Liver (tissue), 9 donors: ENCODE results near the gene TRHDE. TPM values are rescaled to one million over a fixed set of nuclear protein-coding genes. Genes with fewer than 3 reads are reported as not detected.

ENCODE experiments used
- DNase-seq: peaks from one replicate; pipeline ENCODE4 v3.0.0-alpha.2; 2017; ENCODE audit warnings: low spot score
- H3K27ac ChIP-seq, 2 donors: one replicate each; pipeline ENCODE4 v1.7.0; 2013; ENCODE audit warnings: inconsistent platforms in 2 of 2, low read length in 2 of 2, control low read depth in 1 of 2, low read depth in 1 of 2, mild to moderate bottlenecking in 1 of 2
- H3K27me3 ChIP-seq, 4 donors: one replicate each; pipeline versions ENCODE4 v1.6.1 to v1.7.0; 2013; ENCODE audit warnings: low read length in 3 of 4, inconsistent platforms in 1 of 4, mild to moderate bottlenecking in 1 of 4, moderate library complexity in 1 of 4; ENCODE audit not compliant: control insufficient read depth in 4 of 4, insufficient read depth in 4 of 4
- H3K36me3 ChIP-seq, 4 donors: one replicate each; pipeline versions ENCODE4 v1.6.1 to v1.7.0; 2013; ENCODE audit warnings: low read length in 3 of 4, mild to moderate bottlenecking in 3 of 4, low read depth in 1 of 4, moderate library complexity in 1 of 4; ENCODE audit not compliant: control insufficient read depth in 4 of 4, insufficient read depth in 3 of 4
- H3K4me1 ChIP-seq, 4 donors: one replicate each; pipeline versions ENCODE4 v1.6.1 to v1.7.0; 2013; ENCODE audit warnings: low read length in 3 of 4, mild to moderate bottlenecking in 3 of 4, moderate library complexity in 1 of 4; ENCODE audit not compliant: control insufficient read depth in 4 of 4, insufficient read depth in 4 of 4
- H3K4me3 ChIP-seq, 3 donors: one replicate each; pipeline versions ENCODE4 v1.6.1 to v1.7.0; 2013; ENCODE audit warnings: low read length in 3 of 3, control low read depth in 1 of 3, low read depth in 1 of 3, mild to moderate bottlenecking in 1 of 3
- H3K9ac ChIP-seq, 2 donors: one replicate each; pipeline ENCODE4 v1.7.0; 2013; ENCODE audit warnings: low read length in 2 of 2, mild to moderate bottlenecking in 2 of 2, moderate library complexity in 2 of 2, control low read depth in 1 of 2, low read depth in 1 of 2
- H3K9me3 ChIP-seq, 4 donors: one replicate each; pipeline versions ENCODE4 v1.6.1 to v1.7.0; 2013; ENCODE audit warnings: low read length in 3 of 4; ENCODE audit not compliant: control insufficient read depth in 4 of 4
- EGR1 ChIP-seq, 2 donors: IDR thresholded peaks; 2 replicates each; pipeline ENCODE4 v1.6.1; 2016 to 2018; ENCODE audit warnings: antibody characterized with exemption in 2 of 2, low read depth in 2 of 2
- FOXA1 ChIP-seq: IDR thresholded peaks from 2 replicates; pipeline ENCODE4 v1.6.1; 2016; ENCODE audit warnings: antibody characterized with exemption
- FOXA2 ChIP-seq: IDR thresholded peaks from 2 replicates; pipeline ENCODE4 v1.6.1; 2016; ENCODE audit warnings: antibody characterized with exemption
- GABPA ChIP-seq, 2 donors: IDR thresholded peaks in 1 of 2; conservative IDR thresholded peaks in 1 of 2; 2 replicates each; pipeline ENCODE4 v1.6.1; 2016; ENCODE audit warnings: antibody characterized with exemption in 2 of 2, mild to moderate bottlenecking in 1 of 2, moderate library complexity in 1 of 2
- HNF4A ChIP-seq, 2 donors: conservative IDR thresholded peaks; 2 replicates each; pipeline ENCODE4 v1.6.1; 2016; ENCODE audit warnings: antibody characterized with exemption in 2 of 2, mild to moderate bottlenecking in 2 of 2
- HNF4G ChIP-seq: IDR thresholded peaks from 2 replicates; pipeline ENCODE4 v1.6.1; 2016; ENCODE audit warnings: antibody characterized with exemption
- JUND ChIP-seq, 2 donors: IDR thresholded peaks; 2 replicates each; pipeline ENCODE4 v1.6.1; 2016; ENCODE audit warnings: antibody characterized with exemption in 2 of 2
- NR2F2 ChIP-seq: IDR thresholded peaks from 2 replicates; pipeline ENCODE4 v1.6.1; 2016; ENCODE audit warnings: antibody characterized with exemption
- RXRA ChIP-seq, 2 donors: IDR thresholded peaks; 2 replicates each; pipeline ENCODE4 v1.6.1; 2017 to 2018; ENCODE audit warnings: antibody characterized with exemption in 2 of 2, mild to moderate bottlenecking in 1 of 2
- SP1 ChIP-seq: IDR thresholded peaks from 2 replicates; pipeline ENCODE4 v1.6.1; 2018; ENCODE audit warnings: antibody characterized with exemption, mild to moderate bottlenecking
- TAF1 ChIP-seq: conservative IDR thresholded peaks from 2 replicates; pipeline ENCODE4 v1.6.1; 2016; ENCODE audit warnings: antibody characterized with exemption, mild to moderate bottlenecking
- YY1 ChIP-seq: IDR thresholded peaks from 2 replicates; pipeline ENCODE4 v1.6.1; 2016; ENCODE audit warnings: antibody characterized with exemption, mild to moderate bottlenecking
- WGBS: extraction: QIAGEN DNeasy Blood & Tissue Kit; methylation state at CpG from one replicate; pipeline ENCODE4 v1.1.7; 2013; 5-methylcytosine and 5-hydroxymethylcytosine counted together
- polyA plus RNA-seq, 2 donors: library from polyadenylated mRNA; stranded (reverse) in 1 of 2; unstranded in 1 of 2; fragments of 200-250 nt in 1 of 2; fragments of >200 nt in 1 of 2; fragmentation: Nextera tagmentation in 1 of 2; extraction: Ambion mirVana in 1 of 2; gene quantifications; one replicate each; pipeline versions ENCODE4 v1.2.1 to v1.2.3, GENCODE V29; 2013 to 2015
- total RNA-seq, 2 donors: library from RNA; depleted of rRNA; stranded (reverse); fragments of >200 nt; gene quantifications; one replicate each; pipeline ENCODE4 v1.2.3, GENCODE V29; 2014
- TF ChIP-seq, protein P1 (sequence below): IDR thresholded peaks from 2 replicates; pipeline ENCODE4 v1.6.1; 2016; ENCODE audit warnings: antibody characterized with exemption, mild to moderate bottlenecking
- TF ChIP-seq, protein P2 (sequence below): IDR thresholded peaks from 2 replicates; pipeline ENCODE4 v1.6.1; 2016; ENCODE audit warnings: antibody characterized with exemption
- TF ChIP-seq, protein P3 (sequence below): IDR thresholded peaks from 2 replicates; pipeline ENCODE4 v1.6.1; 2016; ENCODE audit warnings: antibody characterized with exemption
- TF ChIP-seq, protein P4 (sequence below): fragments of 150-350 bp; IDR thresholded peaks from 2 replicates; pipeline ENCODE4 v1.5.1; 2017; ENCODE audit warnings: improper control_type of control experiment, low read depth, low read length; ENCODE audit not compliant: missing input control
- TF ChIP-seq, protein P5 (sequence below): IDR thresholded peaks from 2 replicates; pipeline ENCODE4 v1.6.1; 2016; ENCODE audit warnings: antibody characterized with exemption
- donor health status: healthy.
- donor health status: healthy.
- donor health status: healthy.
- donor health status: healthy.
- donor health status: healthy.

Gene TRHDE
- total and polyA plus RNA-seq, 4 donors, result 0.05 to 0.17 (median 0.14) TPM; not detected in 1

DNA sequence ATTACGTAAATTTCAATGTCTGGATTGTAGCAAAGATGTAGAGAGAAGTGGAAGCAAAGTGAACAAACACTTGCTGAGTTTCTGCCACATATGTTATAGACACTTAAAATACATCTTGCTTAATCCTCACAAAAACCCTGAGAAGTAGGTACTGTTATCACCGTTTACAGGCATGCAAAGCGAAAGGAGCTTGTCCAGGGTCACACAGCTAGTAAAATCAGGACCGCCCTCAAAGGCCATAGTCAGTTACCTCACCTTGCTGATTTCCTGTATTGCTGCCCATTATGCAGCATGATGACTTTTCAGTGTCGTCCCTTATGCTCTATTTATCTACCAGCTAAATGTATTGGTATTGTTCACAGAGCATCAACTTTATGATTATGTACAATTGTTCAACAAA lies 39.8 kb downstream of the TRHDE start:
- no peaks in the 10 kb centered on the region for H3K27me3 ChIP-seq
- no peak overlapping the region for H3K4me3 ChIP-seq
- DNase-seq, result no peak
- TF ChIP-seq RXRA (IDR thresholded peaks at IDR 0.05) (no peak), JUND (IDR thresholded peaks at IDR 0.05) (no peak), EGR1 (IDR thresholded peaks at IDR 0.05; ENCODE audit: low read depth in 2 of 2) (no peak), GABPA (IDR thresholded peaks at IDR 0.05 in 1 of 2, conservative IDR thresholded peaks at IDR 0.05 in 1 of 2) (no peak)
- TF ChIP-seq, protein P1, sequence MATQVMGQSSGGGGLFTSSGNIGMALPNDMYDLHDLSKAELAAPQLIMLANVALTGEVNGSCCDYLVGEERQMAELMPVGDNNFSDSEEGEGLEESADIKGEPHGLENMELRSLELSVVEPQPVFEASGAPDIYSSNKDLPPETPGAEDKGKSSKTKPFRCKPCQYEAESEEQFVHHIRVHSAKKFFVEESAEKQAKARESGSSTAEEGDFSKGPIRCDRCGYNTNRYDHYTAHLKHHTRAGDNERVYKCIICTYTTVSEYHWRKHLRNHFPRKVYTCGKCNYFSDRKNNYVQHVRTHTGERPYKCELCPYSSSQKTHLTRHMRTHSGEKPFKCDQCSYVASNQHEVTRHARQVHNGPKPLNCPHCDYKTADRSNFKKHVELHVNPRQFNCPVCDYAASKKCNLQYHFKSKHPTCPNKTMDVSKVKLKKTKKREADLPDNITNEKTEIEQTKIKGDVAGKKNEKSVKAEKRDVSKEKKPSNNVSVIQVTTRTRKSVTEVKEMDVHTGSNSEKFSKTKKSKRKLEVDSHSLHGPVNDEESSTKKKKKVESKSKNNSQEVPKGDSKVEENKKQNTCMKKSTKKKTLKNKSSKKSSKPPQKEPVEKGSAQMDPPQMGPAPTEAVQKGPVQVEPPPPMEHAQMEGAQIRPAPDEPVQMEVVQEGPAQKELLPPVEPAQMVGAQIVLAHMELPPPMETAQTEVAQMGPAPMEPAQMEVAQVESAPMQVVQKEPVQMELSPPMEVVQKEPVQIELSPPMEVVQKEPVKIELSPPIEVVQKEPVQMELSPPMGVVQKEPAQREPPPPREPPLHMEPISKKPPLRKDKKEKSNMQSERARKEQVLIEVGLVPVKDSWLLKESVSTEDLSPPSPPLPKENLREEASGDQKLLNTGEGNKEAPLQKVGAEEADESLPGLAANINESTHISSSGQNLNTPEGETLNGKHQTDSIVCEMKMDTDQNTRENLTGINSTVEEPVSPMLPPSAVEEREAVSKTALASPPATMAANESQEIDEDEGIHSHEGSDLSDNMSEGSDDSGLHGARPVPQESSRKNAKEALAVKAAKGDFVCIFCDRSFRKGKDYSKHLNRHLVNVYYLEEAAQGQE, result no peak
- TF ChIP-seq, protein P2, sequence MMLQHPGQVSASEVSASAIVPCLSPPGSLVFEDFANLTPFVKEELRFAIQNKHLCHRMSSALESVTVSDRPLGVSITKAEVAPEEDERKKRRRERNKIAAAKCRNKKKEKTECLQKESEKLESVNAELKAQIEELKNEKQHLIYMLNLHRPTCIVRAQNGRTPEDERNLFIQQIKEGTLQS, result no peak
- no peaks in the 10 kb centered on the region for H3K4me1 ChIP-seq
- 77% methylated on average over 5 of the region's 5 CpGs for WGBS
- H3K36me3 ChIP-seq, result no peaks in the 10 kb centered on the region
- H3K27ac ChIP-seq, result no peak overlapping the region
- no peak overlapping the region for H3K9ac ChIP-seq
- H3K9me3 ChIP-seq, result no peaks in the 10 kb centered on the region

DNA sequence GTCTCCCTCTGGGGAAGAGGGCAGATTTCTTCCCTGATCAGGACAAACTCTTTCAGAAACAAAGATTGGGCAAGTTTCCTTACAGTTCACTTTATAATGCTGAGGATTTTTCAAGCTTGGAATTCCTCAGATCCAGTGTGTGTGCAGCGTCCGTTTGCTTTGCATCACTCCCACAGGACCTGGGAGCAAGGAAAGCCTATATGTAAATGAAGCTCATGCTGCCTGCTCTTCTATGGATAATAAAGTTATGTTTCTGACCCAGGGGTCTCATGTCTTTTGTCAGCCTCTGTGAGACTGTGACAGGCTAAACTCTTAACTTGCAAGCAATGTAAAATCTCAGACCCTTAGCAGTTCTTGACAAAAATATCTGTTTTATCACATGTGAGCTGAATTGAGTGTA lies 41.6 kb downstream of the TRHDE start:
- Histone ChIP-seq H3K4me3 (no peak overlapping the region), H3K9me3 (no peaks in the 10 kb centered on the region), H3K27me3 (no peaks in the 10 kb centered on the region), H3K27ac (no peak overlapping the region), H3K9ac (no peak overlapping the region), H3K36me3 (no peaks in the 10 kb centered on the region), H3K4me1 (no peaks in the 10 kb centered on the region)
- WGBS, result 38% methylated on average over 2 of the region's 2 CpGs
- TF ChIP-seq RXRA (IDR thresholded peaks at IDR 0.05), result no peak
- no peak for TF ChIP-seq JUND (IDR thresholded peaks at IDR 0.05)
- TF ChIP-seq, protein P3, sequence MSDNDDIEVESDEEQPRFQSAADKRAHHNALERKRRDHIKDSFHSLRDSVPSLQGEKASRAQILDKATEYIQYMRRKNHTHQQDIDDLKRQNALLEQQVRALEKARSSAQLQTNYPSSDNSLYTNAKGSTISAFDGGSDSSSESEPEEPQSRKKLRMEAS, result no peak
- TF ChIP-seq, protein P2, result no peak
- TF ChIP-seq, protein P1, result no peak
- TF ChIP-seq, protein P4, sequence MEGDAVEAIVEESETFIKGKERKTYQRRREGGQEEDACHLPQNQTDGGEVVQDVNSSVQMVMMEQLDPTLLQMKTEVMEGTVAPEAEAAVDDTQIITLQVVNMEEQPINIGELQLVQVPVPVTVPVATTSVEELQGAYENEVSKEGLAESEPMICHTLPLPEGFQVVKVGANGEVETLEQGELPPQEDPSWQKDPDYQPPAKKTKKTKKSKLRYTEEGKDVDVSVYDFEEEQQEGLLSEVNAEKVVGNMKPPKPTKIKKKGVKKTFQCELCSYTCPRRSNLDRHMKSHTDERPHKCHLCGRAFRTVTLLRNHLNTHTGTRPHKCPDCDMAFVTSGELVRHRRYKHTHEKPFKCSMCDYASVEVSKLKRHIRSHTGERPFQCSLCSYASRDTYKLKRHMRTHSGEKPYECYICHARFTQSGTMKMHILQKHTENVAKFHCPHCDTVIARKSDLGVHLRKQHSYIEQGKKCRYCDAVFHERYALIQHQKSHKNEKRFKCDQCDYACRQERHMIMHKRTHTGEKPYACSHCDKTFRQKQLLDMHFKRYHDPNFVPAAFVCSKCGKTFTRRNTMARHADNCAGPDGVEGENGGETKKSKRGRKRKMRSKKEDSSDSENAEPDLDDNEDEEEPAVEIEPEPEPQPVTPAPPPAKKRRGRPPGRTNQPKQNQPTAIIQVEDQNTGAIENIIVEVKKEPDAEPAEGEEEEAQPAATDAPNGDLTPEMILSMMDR, result no peak
- no peak for TF ChIP-seq SP1
- no peak for TF ChIP-seq FOXA1
- no peak for TF ChIP-seq NR2F2
- TF ChIP-seq EGR1 (IDR thresholded peaks at IDR 0.05; ENCODE audit: low read depth in 2 of 2), result no peak
- TF ChIP-seq FOXA2, result no peak
- TF ChIP-seq, protein P5, sequence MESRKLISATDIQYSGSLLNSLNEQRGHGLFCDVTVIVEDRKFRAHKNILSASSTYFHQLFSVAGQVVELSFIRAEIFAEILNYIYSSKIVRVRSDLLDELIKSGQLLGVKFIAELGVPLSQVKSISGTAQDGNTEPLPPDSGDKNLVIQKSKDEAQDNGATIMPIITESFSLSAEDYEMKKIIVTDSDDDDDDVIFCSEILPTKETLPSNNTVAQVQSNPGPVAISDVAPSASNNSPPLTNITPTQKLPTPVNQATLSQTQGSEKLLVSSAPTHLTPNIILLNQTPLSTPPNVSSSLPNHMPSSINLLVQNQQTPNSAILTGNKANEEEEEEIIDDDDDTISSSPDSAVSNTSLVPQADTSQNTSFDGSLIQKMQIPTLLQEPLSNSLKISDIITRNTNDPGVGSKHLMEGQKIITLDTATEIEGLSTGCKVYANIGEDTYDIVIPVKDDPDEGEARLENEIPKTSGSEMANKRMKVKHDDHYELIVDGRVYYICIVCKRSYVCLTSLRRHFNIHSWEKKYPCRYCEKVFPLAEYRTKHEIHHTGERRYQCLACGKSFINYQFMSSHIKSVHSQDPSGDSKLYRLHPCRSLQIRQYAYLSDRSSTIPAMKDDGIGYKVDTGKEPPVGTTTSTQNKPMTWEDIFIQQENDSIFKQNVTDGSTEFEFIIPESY, result no peak
- no peak for TF ChIP-seq YY1
- no peak for TF ChIP-seq HNF4A (conservative IDR thresholded peaks at IDR 0.05)
- TF ChIP-seq HNF4G, result no peak
- no peak for TF ChIP-seq TAF1
- no peak for DNase-seq
